PC-9 (cell line): ENCODE measurements around the gene UNCX.

Experiments
- CTCF ChIP-seq: fragments of 200-600 bp; sonication (generic); conservative IDR thresholded peaks from 2 replicates; pipeline ENCODE4 v1.6.1; 2017; ENCODE audit warnings: mixed run types, antibody characterized with exemption, mild to moderate bottlenecking, moderate library complexity
- EZH2 ChIP-seq: fragments of 200-600 bp; sonication (generic); IDR thresholded peaks from 2 replicates; pipeline ENCODE4 v1.8.0; 2017; ENCODE audit warnings: antibody characterized with exemption, low read depth

GRCh38 chr7:1242256-1242605 is 9.6 kb downstream of the UNCX start:
- no peak for TF ChIP-seq CTCF
- no peak for TF ChIP-seq EZH2
